Psoas muscle (tissue), 8 donors: ENCODE data around the gene CCDC57. TPM values are rescaled to one million over a fixed set of nuclear protein-coding genes. Genes with fewer than 3 reads are reported as not detected.

ENCODE experiments used
- ATAC-seq, 4 donors: fragments of 200-7000 bp; cut with Tn5 transposase; one replicate each; pipeline ENCODE4 v1.9.1; 2020; ENCODE audit warnings: moderate library complexity in 3 of 4, mild to moderate bottlenecking in 2 of 4
- DNase-seq, 2 donors: peaks; one replicate each; pipeline ENCODE4 v3.0.0-alpha.2; 2020
- H3K27ac ChIP-seq: fragments of 200-600 bp; one replicate; pipeline ENCODE4 v1.8.0; 2022
- H3K27me3 ChIP-seq, 3 donors: fragments of 200-600 bp in 1 of 3; one replicate each; pipeline versions ENCODE4 v1.6.1 to v1.8.0; 2013 to 2022; ENCODE audit warnings: low read length in 2 of 3, mild to moderate bottlenecking in 2 of 3, moderate library complexity in 1 of 3; ENCODE audit not compliant: insufficient read depth in 3 of 3
- H3K36me3 ChIP-seq, 2 donors: fragments of 200-600 bp in 1 of 2; one replicate each; pipeline versions ENCODE4 v1.6.1 to v1.8.0; 2013 to 2022; ENCODE audit warnings: low read depth in 1 of 2, mild to moderate bottlenecking in 1 of 2, moderate library complexity in 1 of 2; ENCODE audit not compliant: insufficient read depth in 1 of 2
- H3K4me1 ChIP-seq: fragments of 200-600 bp; one replicate; pipeline ENCODE4 v1.8.0; 2022
- H3K4me3 ChIP-seq: fragments of 200-600 bp; one replicate; pipeline ENCODE4 v1.8.0; 2022; ENCODE audit warnings: mild to moderate bottlenecking
- H3K9me3 ChIP-seq: fragments of 200-600 bp; one replicate; pipeline ENCODE4 v1.8.0; 2022
- CTCF ChIP-seq: fragments of 200-600 bp; IDR thresholded peaks from one replicate; pipeline ENCODE4 v1.8.0; 2022; ENCODE audit warnings: antibody characterized with exemption
- WGBS, 3 donors: extraction: QIAGEN DNeasy Blood & Tissue Kit; methylation state at CpG; one replicate each; pipeline versions ENCODE4 v1.1.6 to v1.1.7; 2013; 5-methylcytosine and 5-hydroxymethylcytosine counted together
- intact Hi-C, 2 donors: fragments of 100-400 bp; cut with DNase I; formaldehyde crosslinking; loops; one replicate each; pipeline versions ENCODE4 v1.11.0 to v1.14.2; 2022
- polyA plus RNA-seq, 3 donors: library from polyadenylated mRNA; stranded (reverse); fragments of 200-250 nt; gene quantifications; one replicate each; pipeline ENCODE4 v1.2.3, GENCODE V29; 2013
- total RNA-seq, 4 donors: library from RNA; stranded (reverse); fragmentation: NEBNext Ultra II Directional in 2 of 4; extraction: Animal tissue kit (Norgen Biotek cat#: 25700) in 2 of 4; gene quantifications; one replicate each; pipeline versions ENCODE4 v1.2.1 to v1.2.4, GENCODE V29; 2021 to 2023
- donor health status: healthy with polysubstance abuse.
- donor health status: DM: no; HTN: no; CAD: no; lungs with moderate emphysema.
- donor health status: Bipolar disorder and iron deficiency.
- donor health status: healthy.
- donor health status: DM: yes; HTN: yes; CAD: no.
- donor health status: DM: no; HTN: no; CAD: no.
- donor health status: DM: no; HTN: no; CAD: no.
- donor health status: DM: yes; HTN: yes; CAD: no.

The CCDC57 gene
- total and polyA plus RNA-seq, 7 donors: 7.2 to 15.3 (median 11.1) TPM

DNA sequence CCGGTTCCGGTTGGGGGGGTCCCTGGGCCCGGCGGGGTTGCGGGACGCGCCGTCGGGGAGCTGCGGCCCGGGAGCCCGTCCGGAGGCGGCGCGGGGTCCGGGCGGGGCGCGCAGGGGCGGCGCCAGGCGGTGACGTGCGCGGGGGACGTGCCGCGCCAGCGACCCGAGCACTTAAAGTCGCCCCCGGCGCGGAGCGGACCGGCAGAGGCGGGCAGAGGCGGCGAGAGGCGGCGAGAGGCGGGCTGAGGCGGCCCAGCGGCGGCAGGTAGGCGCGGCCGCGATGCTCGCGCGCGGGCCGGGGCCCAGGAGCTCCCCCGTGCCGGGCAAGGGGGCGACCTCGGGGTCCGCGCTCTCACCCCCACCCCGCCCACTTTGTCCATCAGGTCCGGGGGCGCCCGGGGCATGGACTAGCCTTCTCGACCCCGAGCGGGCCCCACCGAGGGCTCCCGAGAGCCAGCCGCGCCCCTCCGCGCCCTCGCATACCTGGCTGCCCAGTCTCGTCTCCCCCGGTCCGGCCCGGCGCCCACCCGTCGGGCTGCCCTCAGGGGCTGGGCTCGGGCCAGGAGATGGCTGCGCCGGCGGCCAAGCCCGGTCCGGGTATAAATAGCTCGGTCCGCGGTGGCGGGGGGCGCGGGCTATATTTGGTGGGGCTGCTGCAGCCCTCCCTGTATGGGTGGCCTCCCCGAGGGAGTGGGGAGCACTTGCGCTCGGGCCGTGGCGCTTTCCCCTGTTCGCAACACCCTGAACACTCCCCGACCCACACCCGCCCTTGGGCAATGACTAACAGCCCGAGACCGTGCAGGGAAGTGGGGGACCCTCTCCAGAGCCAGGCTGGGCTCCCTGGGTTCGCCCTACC is 16.4 kb upstream of the CCDC57 start, which contains the start of gene SLC16A3:
SLC16A3 (plus strand) TSS at position 201 of the 856 bp plus-strand sequence. CDS start 6,967 bp downstream, outside the sequence.
- no peak for TF ChIP-seq CTCF
- DNase-seq (peak; percentile 74 to 82), ATAC-seq (peak in 1 of 4 donors; percentile 4)
- WGBS, 3 donors: 6 to 12% (median 9%) methylated on average over 41 to 105 of the region's 105 CpGs
- intact Hi-C loops: no loop called here
- no peaks in the 10 kb centered on the region for H3K9me3 ChIP-seq
- peaks cover 52% of the 10 kb centered on the region for H3K4me1 ChIP-seq
- H3K27me3 ChIP-seq: no peaks in the 10 kb centered on the region
- H3K4me3 ChIP-seq: peak within 1 kb of the TSS; percentile 75
- H3K36me3 ChIP-seq: no peaks in the 10 kb centered on the region
- peak within 1 kb of the TSS; percentile 77 for H3K27ac ChIP-seq

- ATAC-seq (no peak), DNase-seq (peak; percentile 54 to 74)
- peak overlapping the region; percentile 77 for H3K27ac ChIP-seq
- peaks cover 49% of the 10 kb centered on the region for H3K4me1 ChIP-seq
- intact Hi-C loops: no loop called here
- H3K9me3 ChIP-seq: no peaks in the 10 kb centered on the region
- peak overlapping the region; percentile 75 for H3K4me3 ChIP-seq
- WGBS, 3 donors: 33 to 35% (median 34%) methylated on average over 35 to 62 of the region's 63 CpGs
- H3K27me3 ChIP-seq: no peaks in the 10 kb centered on the region
- no peaks in the 10 kb centered on the region for H3K36me3 ChIP-seq
- TF ChIP-seq CTCF: no peak
Measured at GRCh38 chr17:82228278-82228841, 15.7 kb upstream of the CCDC57 start.

DNA sequence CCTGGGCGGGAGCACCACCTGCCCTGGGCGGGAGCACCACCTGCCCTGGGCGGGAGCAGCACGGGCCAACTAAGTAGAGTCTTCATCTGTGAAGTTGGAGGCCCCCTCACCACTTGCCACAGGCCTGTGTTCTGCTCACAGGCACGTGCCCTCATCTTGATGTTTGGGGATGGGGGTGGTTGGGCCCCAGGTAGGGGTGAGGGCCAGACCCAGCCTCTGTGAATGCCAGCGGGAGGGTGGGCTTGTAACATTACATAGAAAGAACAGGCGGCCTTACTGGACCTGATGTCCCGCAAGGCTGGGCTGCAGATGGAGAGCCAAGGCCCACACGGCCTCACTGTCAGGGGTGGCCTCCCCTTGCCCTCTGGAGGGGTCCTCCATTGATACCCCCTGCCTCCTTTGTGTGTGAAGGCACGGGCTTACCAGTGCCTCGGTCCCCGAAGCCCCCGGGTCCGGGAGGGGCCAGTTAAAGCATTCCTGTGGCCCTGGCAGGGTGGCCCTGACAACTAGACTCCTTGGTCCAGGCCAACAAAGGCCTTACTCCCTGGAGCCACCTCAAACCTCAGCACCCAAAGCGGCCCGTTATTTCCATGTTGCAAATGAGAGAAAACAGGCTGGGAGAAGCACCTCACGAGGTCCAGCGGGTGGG is 15.1 kb upstream of the CCDC57 start:
- DNase-seq (peak in 1 of 2 donors; percentile 43), ATAC-seq (no peak)
- TF ChIP-seq CTCF: no peak
- Histone ChIP-seq H3K9me3 (no peaks in the 10 kb centered on the region), H3K4me3 (peak overlapping the region; percentile 75), H3K36me3 (no peaks in the 10 kb centered on the region), H3K27ac (peak overlapping the region; percentile 77), H3K4me1 (peaks cover 43% of the 10 kb centered on the region), H3K27me3 (no peaks in the 10 kb centered on the region)
- intact Hi-C loops: no loop called here
- WGBS, 3 donors: 78 to 85% (median 80%) methylated on average over 15 to 18 of the region's 18 CpGs

GRCh38 chr17:82226809-82227628 is 14.4 kb upstream of the CCDC57 start:
- DNase-seq (peak in 1 of 2 donors; percentile 49), ATAC-seq (no peak)
- Histone ChIP-seq H3K27ac (peak overlapping the region; percentile 77), H3K27me3 (no peaks in the 10 kb centered on the region), H3K36me3 (no peaks in the 10 kb centered on the region), H3K9me3 (no peaks in the 10 kb centered on the region), H3K4me3 (no peak overlapping the region), H3K4me1 (peaks cover 35% of the 10 kb centered on the region)
- WGBS, 3 donors: 79 to 82% (median 82%) methylated on average over 16 of the region's 16 CpGs
- intact Hi-C loops: no loop called here
- TF ChIP-seq CTCF: no peak
